IPS-NIHi11 (cell line): Measurements from ENCODE around the gene OOSP1.
"Not testable (repeated sequence)": the region's sequence is repeated elsewhere in the genome, so short reads cannot be mapped to it uniquely, and the experiment has no call there.

Experiments
- DNase-seq: peaks from one replicate; pipeline ENCODE4 v3.0.0; 2012; ENCODE audit warnings: mixed read lengths, low spot score

Gene OOSP1

GRCh38 chr11:59960502-59961381, 22.5 kb downstream of the OOSP1 start:
- DNase-seq = no peak

GRCh38 chr11:59962107-59962482, 23.9 kb downstream of the OOSP1 start:
- no peak for DNase-seq

GRCh38 chr11:59963733-59964132, 25.5 kb downstream of the OOSP1 start, which contains the start of gene OOSP4A:
OOSP4A (plus strand) TSS chr11:59964033; CDS start chr11:59964033, 0 bp downstream.
- DNase-seq = no peak

GRCh38 chr11:59965424-59965823, 27.2 kb downstream of the OOSP1 start:
- DNase-seq = no peak

GRCh38 chr11:59966201-59966600, 28.0 kb downstream of the OOSP1 start:
- no peak for DNase-seq

GRCh38 chr11:59967677-59968394, 29.6 kb downstream of the OOSP1 start:
- no peak for DNase-seq

- no peak for DNase-seq
Measured at GRCh38 chr11:59968395-59968783, 30.2 kb downstream of the OOSP1 start.

GRCh38 chr11:59973097-59973496, 34.9 kb downstream of the OOSP1 start:
- no peak for DNase-seq

GRCh38 chr11:59981106-59981770, 43.0 kb downstream of the OOSP1 start:
- no peak for DNase-seq

- not testable (repeated sequence) for DNase-seq
Measured at GRCh38 chr11:59982037-59982436, 43.8 kb downstream of the OOSP1 start.

- no peak for DNase-seq
Measured at GRCh38 chr11:59983212-59983611, 45.0 kb downstream of the OOSP1 start.

- DNase-seq = no peak
Measured at GRCh38 chr11:59984368-59984767, 46.1 kb downstream of the OOSP1 start.

- DNase-seq = no peak
Measured at GRCh38 chr11:59990421-59990820, 52.2 kb downstream of the OOSP1 start.

- no peak for DNase-seq
Measured at GRCh38 chr11:59992425-59992824, 54.2 kb downstream of the OOSP1 start.

GRCh38 chr11:59997800-59998199, 59.6 kb downstream of the OOSP1 start:
- no peak for DNase-seq

GRCh38 chr11:59999691-60000090, 61.5 kb downstream of the OOSP1 start:
- no peak for DNase-seq

GRCh38 chr11:60003729-60004128, 65.5 kb downstream of the OOSP1 start:
- DNase-seq = no peak

- DNase-seq = no peak
Measured at GRCh38 chr11:60005360-60005759, 67.1 kb downstream of the OOSP1 start.
